HEK293 (cell line): ENCODE measurements around the gene TARBP1.

Source experiments
- CTCF ChIA-PET: fragments of 350-600 bp; formaldehyde crosslinking; extraction: SDS; loops from one replicate; lab custom pipeline; 2021; ENCODE audit warnings: antibody characterized with exemption; lab: Yijun Ruan, JAX
- POLR2A ChIA-PET: fragments of 300-600 bp; formaldehyde crosslinking; extraction: SDS; loops from one replicate; lab custom pipeline; 2020; ENCODE audit warnings: antibody characterized with exemption, inconsistent platforms; lab: Yijun Ruan, JAX
- H3K27ac ChIP-seq: fragments of 200-500 bp; sonication (Bioruptor generic); 2 replicates; pipeline ENCODE4 v1.5.1; 2014; ENCODE audit warnings: low read depth, low read length, control low read depth, inconsistent platforms; ENCODE audit errors: extremely low read depth
- H3K36me3 ChIP-seq, 2 experiments: fragments of 200-500 bp in 1 of 2; sonication (Bioruptor generic) in 1 of 2; 1 replicate in 1 of 2; 2 replicates in 1 of 2; pipeline ENCODE4 v1.5.1; 2014 to 2017; ENCODE audit warnings: inconsistent platforms in 2 of 2, low read length in 2 of 2; ENCODE audit not compliant: control insufficient read depth in 2 of 2, insufficient read depth in 1 of 2
- H3K4me1 ChIP-seq: fragments of 200-500 bp; sonication (Bioruptor generic); 2 replicates; pipeline ENCODE4 v1.5.1; 2014; ENCODE audit warnings: mild to moderate bottlenecking, low read length, inconsistent platforms; ENCODE audit not compliant: control insufficient read depth, insufficient read depth
- H3K4me3 ChIP-seq: 2 replicates; pipeline ENCODE4 v1.5.1; 2011; ENCODE audit warnings: low read depth, mild to moderate bottlenecking, control low read depth, low read length, moderate library complexity
- H3K9me3 ChIP-seq: fragments of 200-500 bp; sonication (Bioruptor generic); 2 replicates; pipeline ENCODE4 v1.5.1; 2014; ENCODE audit warnings: low read depth, low read length, inconsistent platforms; ENCODE audit not compliant: control insufficient read depth, insufficient read depth
- GLI4 ChIP-seq: fragments of 450-650 bp; formaldehyde crosslinking; IDR thresholded peaks from 2 replicates; pipeline ENCODE4 v1.5.1; 2016; ENCODE audit warnings: missing biosample characterization, missing genetic modification characterization
- INSM2 ChIP-seq: fragments of 450-650 bp; formaldehyde crosslinking; IDR thresholded peaks from 2 replicates; pipeline ENCODE4 v1.5.1; 2016; ENCODE audit warnings: missing biosample characterization, missing genetic modification characterization
- KLF1 ChIP-seq: fragments of 450-650 bp; formaldehyde crosslinking; IDR thresholded peaks from 2 replicates; pipeline ENCODE4 v1.5.1; 2016; ENCODE audit warnings: missing biosample characterization, missing genetic modification characterization
- OVOL3 ChIP-seq: fragments of 450-650 bp; formaldehyde crosslinking; IDR thresholded peaks from 2 replicates; pipeline ENCODE4 v1.5.1; 2016; ENCODE audit warnings: missing biosample characterization, missing genetic modification characterization
- REPIN1 ChIP-seq: fragments of 450-650 bp; formaldehyde crosslinking; IDR thresholded peaks from 2 replicates; pipeline ENCODE4 v1.5.1; 2017; ENCODE audit warnings: missing biosample characterization, missing genetic modification characterization, low read depth
- TRIM28 ChIP-seq: IDR thresholded peaks from 2 replicates; pipeline ENCODE4 v1.6.1; 2011; ENCODE audit warnings: low read length, control low read depth, borderline replicate concordance
- ZBTB20 ChIP-seq: fragments of 450-650 bp; formaldehyde crosslinking; IDR thresholded peaks from 2 replicates; pipeline ENCODE4 v1.5.1; 2016; ENCODE audit warnings: missing biosample characterization, missing genetic modification characterization
- ZEB2 ChIP-seq: fragments of 450-650 bp; formaldehyde crosslinking; IDR thresholded peaks from 2 replicates; pipeline ENCODE4 v1.5.1; 2016; ENCODE audit warnings: missing biosample characterization, missing genetic modification characterization
- ZNF146 ChIP-seq: fragments of 450-650 bp; formaldehyde crosslinking; IDR thresholded peaks from 2 replicates; pipeline ENCODE4 v1.5.1; 2016; ENCODE audit warnings: missing biosample characterization, missing genetic modification characterization
- ZNF184 ChIP-seq: fragments of 450-650 bp; IDR thresholded peaks from 2 replicates; pipeline ENCODE4 v1.5.1; 2018; ENCODE audit warnings: missing biosample characterization, mild to moderate bottlenecking, missing genetic modification characterization
- ZNF223 ChIP-seq: fragments of 450-650 bp; formaldehyde crosslinking; IDR thresholded peaks from 2 replicates; pipeline ENCODE4 v1.5.1; 2016; ENCODE audit warnings: missing biosample characterization, missing genetic modification characterization
- ZNF292 ChIP-seq: fragments of 450-650 bp; formaldehyde crosslinking; IDR thresholded peaks from 2 replicates; pipeline ENCODE4 v1.5.1; 2016; ENCODE audit warnings: low read depth, missing biosample characterization, missing genetic modification characterization, borderline replicate concordance
- ZNF341 ChIP-seq: fragments of 450-650 bp; formaldehyde crosslinking; IDR thresholded peaks from 2 replicates; pipeline ENCODE4; 2016; ENCODE audit warnings: low read depth, missing biosample characterization, missing genetic modification characterization
- ZNF423 ChIP-seq: fragments of 450-650 bp; formaldehyde crosslinking; IDR thresholded peaks from 2 replicates; pipeline ENCODE4 v1.5.1; 2016; ENCODE audit warnings: missing biosample characterization, missing genetic modification characterization
- ZNF530 ChIP-seq: fragments of 450-650 bp; formaldehyde crosslinking; IDR thresholded peaks from 2 replicates; pipeline ENCODE4 v1.5.1; 2016; ENCODE audit warnings: low read depth, missing biosample characterization, missing genetic modification characterization
- ZNF707 ChIP-seq: fragments of 450-650 bp; formaldehyde crosslinking; IDR thresholded peaks from 2 replicates; pipeline ENCODE4 v1.5.1; 2016; ENCODE audit warnings: missing biosample characterization, missing genetic modification characterization
- ZNF76 ChIP-seq: fragments of 450-650 bp; formaldehyde crosslinking; IDR thresholded peaks from 2 replicates; pipeline ENCODE4; 2016; ENCODE audit warnings: low read depth, missing biosample characterization, missing genetic modification characterization, borderline replicate concordance
- ZSCAN23 ChIP-seq: fragments of 450-650 bp; formaldehyde crosslinking; IDR thresholded peaks from 2 replicates; pipeline ENCODE4 v1.5.1; 2016; ENCODE audit warnings: missing biosample characterization, missing genetic modification characterization
- TF ChIP-seq, protein P1 (sequence below): fragments of 450-650 bp; formaldehyde crosslinking; IDR thresholded peaks from 2 replicates; pipeline ENCODE4 v1.5.1; 2016; ENCODE audit warnings: missing biosample characterization, missing genetic modification characterization
- TF ChIP-seq, protein P2 (sequence below): fragments of 450-650 bp; formaldehyde crosslinking; IDR thresholded peaks from 2 replicates; pipeline ENCODE4 v1.5.1; 2017; ENCODE audit warnings: missing biosample characterization, missing genetic modification characterization
- TF ChIP-seq, protein P3 (sequence below): fragments of 450-650 bp; formaldehyde crosslinking; IDR thresholded peaks from 2 replicates; pipeline ENCODE4 v1.5.1; 2016; ENCODE audit warnings: missing biosample characterization, missing genetic modification characterization
- TF ChIP-seq, protein P4 (sequence below): fragments of 450-650 bp; formaldehyde crosslinking; IDR thresholded peaks from 2 replicates; pipeline ENCODE4 v1.5.1; 2017; ENCODE audit warnings: missing biosample characterization, missing genetic modification characterization

Gene TARBP1

GRCh38 chr1:234372011-234372757, 106.8 kb downstream of the TARBP1 start (continued):
- TF ChIP-seq, protein P1, sequence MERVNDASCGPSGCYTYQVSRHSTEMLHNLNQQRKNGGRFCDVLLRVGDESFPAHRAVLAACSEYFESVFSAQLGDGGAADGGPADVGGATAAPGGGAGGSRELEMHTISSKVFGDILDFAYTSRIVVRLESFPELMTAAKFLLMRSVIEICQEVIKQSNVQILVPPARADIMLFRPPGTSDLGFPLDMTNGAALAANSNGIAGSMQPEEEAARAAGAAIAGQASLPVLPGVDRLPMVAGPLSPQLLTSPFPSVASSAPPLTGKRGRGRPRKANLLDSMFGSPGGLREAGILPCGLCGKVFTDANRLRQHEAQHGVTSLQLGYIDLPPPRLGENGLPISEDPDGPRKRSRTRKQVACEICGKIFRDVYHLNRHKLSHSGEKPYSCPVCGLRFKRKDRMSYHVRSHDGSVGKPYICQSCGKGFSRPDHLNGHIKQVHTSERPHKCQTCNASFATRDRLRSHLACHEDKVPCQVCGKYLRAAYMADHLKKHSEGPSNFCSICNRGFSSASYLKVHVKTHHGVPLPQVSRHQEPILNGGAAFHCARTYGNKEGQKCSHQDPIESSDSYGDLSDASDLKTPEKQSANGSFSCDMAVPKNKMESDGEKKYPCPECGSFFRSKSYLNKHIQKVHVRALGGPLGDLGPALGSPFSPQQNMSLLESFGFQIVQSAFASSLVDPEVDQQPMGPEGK (tag by site-specific recombination) = no peak

DNA sequence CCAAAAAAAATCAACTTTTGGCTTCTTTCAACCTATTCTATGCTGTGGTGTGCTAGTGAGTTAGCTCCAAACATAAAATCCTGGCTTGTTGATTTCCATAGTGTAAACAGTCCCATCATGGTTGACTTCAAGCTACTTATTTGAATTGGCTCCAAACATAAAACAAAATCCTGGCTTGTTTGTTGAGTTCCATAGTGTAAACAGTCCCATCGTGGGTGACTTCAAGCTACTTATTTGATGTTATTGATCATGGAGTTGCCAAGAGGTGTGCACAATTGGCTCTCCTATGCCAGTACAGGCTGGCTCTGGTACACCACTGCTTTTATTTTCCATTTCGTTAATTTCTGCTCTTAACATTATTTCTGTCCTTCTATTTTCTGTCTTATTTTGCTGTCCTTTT, 107.6 kb downstream of the TARBP1 start:
- ChIA-PET CTCF (interaction anchor here (0.6 to 1.4 kb wide), 4 partner anchors 61 to 235 kb away, joined by 4 to 6 read pairs (median 4); no protein-coding TSS in a partner anchor), POLR2A (no interaction called here)

GRCh38 chr1:234369784-234370183, 109.2 kb downstream of the TARBP1 start:
- no peaks in the 10 kb centered on the region for H3K4me1 ChIP-seq
- H3K4me3 ChIP-seq = no peak overlapping the region
- CTCF ChIA-PET = no interaction called here
- H3K9me3 ChIP-seq = no peaks in the 10 kb centered on the region
- no peak for TF ChIP-seq ZNF223 (tag by site-specific recombination)
- H3K27ac ChIP-seq = no peak overlapping the region
- POLR2A ChIA-PET = no interaction called here
- H3K36me3 ChIP-seq = peaks cover 0 to under 1% of the 10 kb centered on the region in 2 experiments; a peak in 1 of 3 replicates

More for the DNA sequence above, 107.6 kb downstream of the TARBP1 start:
- no peak overlapping the region for H3K4me3 ChIP-seq
- no peak overlapping the region for H3K27ac ChIP-seq
- no peaks in the 10 kb centered on the region for H3K4me1 ChIP-seq
- TF ChIP-seq ZNF76 (tag by site-specific recombination) (no peak), ZNF292 (tag by site-specific recombination) (no peak), ZNF530 (tag by site-specific recombination) (no peak), INSM2 (tag by site-specific recombination) (no peak), ZNF146 (no peak), OVOL3 (tag by site-specific recombination) (no peak), GLI4 (no peak), REPIN1 (tag by site-specific recombination) (no peak), TRIM28 (no peak)
- TF ChIP-seq, protein P2, sequence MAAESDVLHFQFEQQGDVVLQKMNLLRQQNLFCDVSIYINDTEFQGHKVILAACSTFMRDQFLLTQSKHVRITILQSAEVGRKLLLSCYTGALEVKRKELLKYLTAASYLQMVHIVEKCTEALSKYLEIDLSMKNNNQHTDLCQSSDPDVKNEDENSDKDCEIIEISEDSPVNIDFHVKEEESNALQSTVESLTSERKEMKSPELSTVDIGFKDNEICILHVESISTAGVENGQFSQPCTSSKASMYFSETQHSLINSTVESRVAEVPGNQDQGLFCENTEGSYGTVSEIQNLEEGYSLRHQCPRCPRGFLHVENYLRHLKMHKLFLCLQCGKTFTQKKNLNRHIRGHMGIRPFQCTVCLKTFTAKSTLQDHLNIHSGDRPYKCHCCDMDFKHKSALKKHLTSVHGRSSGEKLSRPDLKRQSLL (tag by site-specific recombination) = no peak
- H3K36me3 ChIP-seq = peaks cover 10 to 15% of the 10 kb centered on the region in 2 experiments
- H3K9me3 ChIP-seq = no peaks in the 10 kb centered on the region

DNA sequence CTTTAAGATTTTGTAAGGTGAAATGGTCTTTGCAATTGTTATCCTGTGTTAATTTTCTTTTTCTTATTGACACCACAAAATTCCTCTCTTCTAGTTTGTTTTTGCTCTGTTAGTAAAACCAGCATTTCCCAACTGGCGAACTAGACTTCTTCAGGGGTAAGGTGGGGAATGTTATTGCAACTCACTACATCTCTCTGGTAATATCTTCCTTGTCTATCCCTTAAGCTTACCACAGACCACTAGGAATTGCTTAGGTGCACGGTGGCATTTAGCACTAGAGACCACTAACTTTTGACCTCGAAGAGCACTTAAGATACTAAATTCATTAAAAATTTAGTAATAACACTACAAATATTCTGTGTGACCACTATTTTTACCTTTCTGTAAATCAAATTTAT, 109.9 kb downstream of the TARBP1 start:
- Histone ChIP-seq H3K4me1 (no peaks in the 10 kb centered on the region), H3K9me3 (no peaks in the 10 kb centered on the region), H3K27ac (no peak overlapping the region), H3K4me3 (no peak overlapping the region), H3K36me3 (no peaks in the 10 kb centered on the region)
- ChIA-PET CTCF (no interaction called here), POLR2A (no interaction called here)
- no peak for TF ChIP-seq ZBTB20 (tag by site-specific recombination)
- TF ChIP-seq, protein P3, sequence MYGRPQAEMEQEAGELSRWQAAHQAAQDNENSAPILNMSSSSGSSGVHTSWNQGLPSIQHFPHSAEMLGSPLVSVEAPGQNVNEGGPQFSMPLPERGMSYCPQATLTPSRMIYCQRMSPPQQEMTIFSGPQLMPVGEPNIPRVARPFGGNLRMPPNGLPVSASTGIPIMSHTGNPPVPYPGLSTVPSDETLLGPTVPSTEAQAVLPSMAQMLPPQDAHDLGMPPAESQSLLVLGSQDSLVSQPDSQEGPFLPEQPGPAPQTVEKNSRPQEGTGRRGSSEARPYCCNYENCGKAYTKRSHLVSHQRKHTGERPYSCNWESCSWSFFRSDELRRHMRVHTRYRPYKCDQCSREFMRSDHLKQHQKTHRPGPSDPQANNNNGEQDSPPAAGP (tag by site-specific recombination) = no peak
- no peak for TF ChIP-seq KLF1 (tag by site-specific recombination)
- TF ChIP-seq ZNF341 (tag by site-specific recombination) = no peak
- no peak for TF ChIP-seq ZSCAN23 (tag by site-specific recombination)
- TF ChIP-seq, protein P4, sequence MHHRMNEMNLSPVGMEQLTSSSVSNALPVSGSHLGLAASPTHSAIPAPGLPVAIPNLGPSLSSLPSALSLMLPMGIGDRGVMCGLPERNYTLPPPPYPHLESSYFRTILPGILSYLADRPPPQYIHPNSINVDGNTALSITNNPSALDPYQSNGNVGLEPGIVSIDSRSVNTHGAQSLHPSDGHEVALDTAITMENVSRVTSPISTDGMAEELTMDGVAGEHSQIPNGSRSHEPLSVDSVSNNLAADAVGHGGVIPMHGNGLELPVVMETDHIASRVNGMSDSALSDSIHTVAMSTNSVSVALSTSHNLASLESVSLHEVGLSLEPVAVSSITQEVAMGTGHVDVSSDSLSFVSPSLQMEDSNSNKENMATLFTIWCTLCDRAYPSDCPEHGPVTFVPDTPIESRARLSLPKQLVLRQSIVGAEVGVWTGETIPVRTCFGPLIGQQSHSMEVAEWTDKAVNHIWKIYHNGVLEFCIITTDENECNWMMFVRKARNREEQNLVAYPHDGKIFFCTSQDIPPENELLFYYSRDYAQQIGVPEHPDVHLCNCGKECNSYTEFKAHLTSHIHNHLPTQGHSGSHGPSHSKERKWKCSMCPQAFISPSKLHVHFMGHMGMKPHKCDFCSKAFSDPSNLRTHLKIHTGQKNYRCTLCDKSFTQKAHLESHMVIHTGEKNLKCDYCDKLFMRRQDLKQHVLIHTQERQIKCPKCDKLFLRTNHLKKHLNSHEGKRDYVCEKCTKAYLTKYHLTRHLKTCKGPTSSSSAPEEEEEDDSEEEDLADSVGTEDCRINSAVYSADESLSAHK = no peak
- TF ChIP-seq ZNF184 = no peak
- TF ChIP-seq ZEB2 (tag by site-specific recombination) = no peak
- TF ChIP-seq ZNF707 = no peak
- no peak for TF ChIP-seq ZNF423
